GM21619 (cell line): Measurements from ENCODE around the gene NCKAP5.

Experiments
- ATAC-seq: cut with Tn5 transposase; IDR thresholded peaks from one replicate; pipeline ENCODE4 v1.9.1; 2021; ENCODE audit not compliant: unreplicated experiment

The NCKAP5 gene

DNA sequence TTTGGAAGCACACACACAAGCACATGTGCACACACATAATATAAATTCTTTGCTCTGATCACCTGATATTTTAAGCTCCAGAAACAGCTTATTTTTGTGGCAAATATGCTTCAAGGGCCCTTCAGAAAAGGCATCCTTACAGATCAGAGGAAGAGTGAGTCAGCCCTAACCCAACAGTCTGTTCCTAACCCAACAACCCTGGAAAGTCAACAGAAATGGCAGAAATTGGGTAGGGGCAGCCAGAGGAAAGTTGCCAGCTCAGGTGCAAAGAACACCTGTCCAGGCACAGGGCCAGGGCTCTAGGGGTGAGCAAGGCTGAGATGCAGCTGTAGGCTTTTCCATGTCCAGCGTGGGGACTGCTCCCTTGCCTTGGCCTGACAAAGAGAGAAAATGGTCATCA is 6.4 kb upstream of the NCKAP5 start:
- ATAC-seq: no peak

DNA sequence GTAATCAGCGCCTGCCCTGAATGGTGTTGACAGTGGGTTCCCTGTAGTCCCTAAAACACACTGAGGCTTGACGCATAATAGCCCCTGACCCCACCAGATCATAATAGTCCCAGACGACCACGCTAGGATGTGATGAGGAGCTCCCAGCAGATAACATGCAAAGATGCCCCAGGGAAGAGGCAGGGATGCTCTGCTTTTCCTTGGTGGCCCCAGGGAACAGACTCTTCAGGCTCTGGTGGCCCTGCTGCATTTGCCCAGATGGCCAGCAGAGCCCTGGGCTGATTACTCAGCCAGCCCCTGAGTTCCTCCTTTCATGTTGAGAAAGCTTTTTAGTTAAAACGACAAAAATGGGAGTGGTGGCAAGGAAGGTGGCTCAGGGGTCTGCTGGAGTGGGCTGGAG is 5.9 kb upstream of the NCKAP5 start:
- ATAC-seq: no peak

DNA sequence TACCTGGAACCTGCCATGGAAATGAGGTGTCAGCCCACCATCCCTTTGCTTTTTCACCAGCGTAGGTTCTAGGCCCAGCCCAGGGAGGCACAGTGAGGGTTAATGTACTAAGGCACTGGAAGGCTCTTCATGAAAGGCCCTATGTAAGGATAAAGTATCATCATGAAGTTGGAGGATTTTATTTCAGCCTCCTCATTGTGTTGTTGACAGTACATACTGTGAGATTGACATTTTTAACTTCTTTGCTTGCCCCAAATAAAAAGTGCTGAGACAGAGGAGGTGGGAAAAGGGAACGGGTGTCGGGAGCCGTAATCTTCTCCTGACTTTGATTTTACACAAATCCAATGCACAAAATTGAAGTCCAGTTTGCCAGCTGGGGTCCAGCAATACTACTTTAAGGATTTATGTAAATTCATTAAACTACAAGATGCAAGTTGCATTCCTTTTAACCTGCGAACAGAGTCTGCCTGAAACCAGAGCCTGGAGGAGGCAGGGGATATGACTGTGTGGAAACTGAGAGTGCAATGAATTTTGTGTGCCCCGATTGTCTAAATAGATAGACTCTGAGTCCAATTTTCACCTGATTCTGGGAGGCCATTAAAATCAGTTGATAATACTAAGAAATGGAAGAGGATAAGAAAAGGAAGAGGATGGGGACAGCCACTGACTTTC is 5.4 kb upstream of the NCKAP5 start:
- ATAC-seq: no peak

DNA sequence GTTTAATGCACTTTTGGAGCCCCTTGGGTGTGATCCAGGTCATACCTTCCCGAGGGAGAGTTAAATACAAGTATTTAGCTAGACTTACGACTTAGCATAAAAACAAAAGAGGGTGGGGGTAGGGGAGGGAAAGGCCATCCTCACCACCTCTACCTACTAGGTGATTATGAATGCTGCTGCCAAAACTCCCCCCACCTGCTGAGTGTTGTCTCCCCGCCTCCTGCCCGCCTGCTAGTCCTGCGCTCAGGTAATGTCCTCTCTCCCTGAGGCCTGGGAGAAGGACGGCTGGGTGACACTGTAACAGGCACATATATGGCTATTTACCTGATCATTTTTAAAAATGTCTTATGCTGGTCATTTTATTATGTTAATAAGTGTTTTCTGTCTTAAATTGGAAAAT is 3.0 kb upstream of the NCKAP5 start:
- ATAC-seq: no peak

DNA sequence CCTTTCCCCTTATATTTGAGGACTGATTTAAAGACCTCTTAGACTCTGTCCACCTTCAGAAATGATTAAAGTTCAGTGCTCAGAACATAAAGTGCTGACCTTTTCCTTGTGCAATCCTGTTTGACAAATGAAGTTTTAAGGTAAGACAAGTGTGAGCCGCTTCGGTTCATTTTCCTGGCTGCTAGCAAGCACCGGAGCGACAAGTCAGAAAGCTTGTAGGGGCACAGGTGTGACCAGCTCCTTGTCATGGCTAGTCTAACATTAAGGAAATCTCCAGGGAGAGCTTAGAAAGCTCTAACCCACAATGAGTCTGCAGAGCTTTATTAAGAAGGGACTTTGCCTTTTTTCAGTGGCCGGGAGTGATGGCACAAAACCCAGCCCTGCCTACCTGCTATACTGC is 2.3 kb upstream of the NCKAP5 start:
- ATAC-seq: no peak

DNA sequence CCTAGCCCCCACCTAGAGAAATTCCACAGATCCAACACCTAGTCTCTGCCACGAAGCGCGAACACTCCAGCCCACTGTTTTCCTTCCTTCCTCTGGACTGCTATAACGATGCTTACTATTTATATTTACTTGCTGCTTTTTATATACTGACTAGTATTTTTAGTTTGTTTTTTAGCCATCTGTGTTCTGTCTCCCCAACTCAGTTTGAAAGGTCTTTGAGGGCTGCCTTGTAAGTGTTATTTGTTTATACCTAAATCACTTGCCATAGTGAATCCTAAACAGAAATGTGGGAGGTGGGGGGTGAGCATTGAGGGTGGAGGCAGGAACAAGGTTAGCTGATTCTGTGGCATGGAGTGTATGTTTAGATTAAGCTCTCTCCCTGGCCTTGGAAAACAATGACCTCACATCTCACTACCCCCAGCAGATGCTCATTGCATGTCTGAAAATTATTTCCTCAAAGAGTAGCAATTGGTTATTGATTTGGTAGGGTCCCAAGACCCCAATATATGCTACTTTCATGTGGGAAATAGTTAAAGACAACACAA is 1.1 kb upstream of the NCKAP5 start:
- ATAC-seq: no peak

DNA sequence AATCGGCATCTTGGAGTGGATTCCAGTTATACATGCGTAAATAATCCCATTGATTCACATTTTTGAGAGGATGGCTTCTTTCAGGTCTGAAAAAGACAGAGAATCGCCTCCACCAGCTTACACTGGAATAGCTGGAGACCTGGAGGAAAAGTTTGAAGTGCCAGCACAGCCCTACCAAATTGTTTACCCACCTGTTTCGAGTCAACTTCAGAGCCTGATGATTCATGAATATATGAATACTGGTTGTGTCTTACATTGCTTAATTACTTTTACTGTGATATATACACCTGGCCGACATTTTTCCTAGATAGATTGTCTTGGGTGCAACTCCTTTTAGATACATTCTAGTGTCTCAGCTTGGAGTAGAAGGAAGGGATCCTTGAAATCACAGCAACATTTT is 335 bp upstream of the NCKAP5 start:
- no peak for ATAC-seq

DNA sequence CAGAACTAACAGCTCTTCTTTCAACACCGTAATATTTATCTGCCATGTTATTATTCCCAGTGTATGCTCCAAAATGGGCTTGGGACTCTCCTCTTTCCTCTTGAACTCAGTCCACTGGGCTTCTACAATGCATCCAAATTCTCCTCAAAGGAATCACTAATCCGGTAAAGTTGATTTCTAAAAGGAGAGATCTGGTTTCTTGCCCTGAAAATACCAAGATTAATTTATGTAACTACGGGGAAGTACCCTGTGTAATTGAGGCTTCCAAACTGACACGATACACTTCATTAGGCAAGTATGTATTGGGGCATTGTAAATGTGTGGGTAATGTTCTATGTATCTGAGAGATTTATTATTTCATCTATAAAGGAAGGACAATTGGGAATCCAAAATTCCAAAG is 5.7 kb downstream of the NCKAP5 start:
- no peak for ATAC-seq

DNA sequence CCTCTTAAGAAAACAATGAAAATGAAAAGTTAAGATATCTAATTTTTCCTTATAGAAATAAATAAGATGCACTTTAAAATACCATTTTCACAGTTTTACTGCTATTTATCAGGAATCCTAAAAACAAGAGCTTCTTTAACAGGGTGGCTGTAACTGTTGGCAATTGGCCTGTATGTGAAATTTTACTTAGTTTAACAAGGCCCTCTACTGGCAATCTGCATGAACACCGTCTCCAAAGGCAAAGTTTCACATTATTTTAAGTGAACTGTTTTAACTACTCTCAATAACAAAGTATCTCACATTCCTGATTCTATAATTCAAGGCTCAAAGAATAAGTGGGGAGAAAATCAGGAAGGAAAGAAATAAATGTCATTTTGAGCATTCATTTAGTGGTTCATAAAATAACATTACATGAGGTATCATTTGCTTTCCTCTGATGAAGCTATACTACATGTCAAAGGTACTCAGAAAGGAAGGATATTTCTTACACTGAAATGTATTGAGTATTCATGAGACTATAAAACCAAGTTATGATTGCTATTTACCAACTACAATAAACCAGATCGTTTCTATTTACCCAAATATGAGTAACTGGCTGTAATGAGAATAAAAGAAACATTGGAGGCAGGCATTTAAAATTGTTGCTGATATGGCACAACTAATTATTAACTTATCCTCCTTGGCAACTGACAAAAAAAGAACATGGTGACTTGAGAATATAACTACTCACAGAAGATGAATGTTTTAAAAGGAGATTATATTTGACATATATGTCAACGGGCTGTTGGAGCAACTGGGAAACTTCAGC is 7.0 kb downstream of the NCKAP5 start:
- ATAC-seq: peak; percentile 76

DNA sequence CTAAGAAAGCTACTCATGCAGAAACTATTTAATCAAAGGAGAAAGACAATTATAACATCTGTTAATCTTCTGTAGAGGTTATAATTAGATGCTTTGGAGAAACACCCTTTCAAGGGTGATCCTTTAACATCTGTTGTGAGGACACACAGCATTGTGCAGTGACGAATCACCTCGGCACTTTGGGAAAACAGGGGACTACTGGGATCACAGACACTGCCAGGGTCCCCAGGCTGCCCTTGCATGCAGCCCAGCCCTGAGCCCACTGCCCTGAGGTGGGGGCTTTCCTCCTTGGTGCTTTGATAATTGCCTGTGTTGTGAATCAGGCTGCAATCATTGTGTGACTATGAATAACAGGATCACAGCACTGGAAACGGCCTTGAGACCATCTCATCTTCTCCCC is 10.6 kb downstream of the NCKAP5 start:
- ATAC-seq: no peak

DNA sequence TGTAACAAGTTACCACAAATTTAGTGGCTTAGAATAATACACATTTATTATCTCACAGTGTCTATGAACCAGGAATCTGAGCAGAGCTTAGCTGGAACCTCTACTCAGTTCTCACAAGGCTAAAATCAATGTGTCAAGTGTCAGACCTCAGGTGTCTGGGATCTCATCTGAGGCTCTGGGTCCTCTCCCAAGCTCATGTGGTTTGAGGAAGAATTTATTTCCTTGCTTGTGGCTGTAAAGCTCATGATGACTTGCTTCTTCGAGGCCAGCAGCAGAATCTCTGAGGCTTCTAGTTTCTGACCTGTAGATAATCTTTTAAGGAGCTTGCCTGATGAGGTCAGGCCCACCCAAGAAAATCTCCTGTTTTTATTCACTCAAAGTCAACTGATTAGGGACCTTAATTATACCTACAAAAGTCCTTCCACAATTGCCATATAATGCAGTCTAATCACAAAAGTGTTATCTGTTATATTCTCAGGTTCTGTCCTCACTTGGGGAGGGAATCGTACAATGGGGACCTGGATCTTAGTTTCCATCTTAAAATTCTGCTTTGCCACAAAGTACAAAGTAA is 14.3 kb downstream of the NCKAP5 start:
- ATAC-seq: no peak

DNA sequence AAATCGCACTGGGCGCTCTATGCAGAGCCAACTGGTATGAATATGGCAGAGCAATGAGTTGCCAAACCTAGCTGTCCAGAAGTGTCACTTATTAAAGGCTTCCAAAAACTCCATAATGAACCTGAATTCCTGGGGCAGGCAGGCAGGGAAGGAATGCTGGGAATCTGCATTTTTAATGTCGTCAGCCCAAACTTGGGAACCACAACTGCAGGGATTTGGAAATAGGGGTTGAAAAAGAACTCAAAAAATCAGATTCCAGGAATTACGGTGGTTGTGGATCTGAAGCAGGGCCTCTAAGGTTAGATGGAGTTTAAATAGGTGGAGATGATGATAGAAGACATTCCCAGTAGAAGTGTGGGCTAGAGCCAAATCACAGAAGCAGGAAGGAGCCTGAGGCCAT is 15.0 kb downstream of the NCKAP5 start:
- no peak for ATAC-seq

DNA sequence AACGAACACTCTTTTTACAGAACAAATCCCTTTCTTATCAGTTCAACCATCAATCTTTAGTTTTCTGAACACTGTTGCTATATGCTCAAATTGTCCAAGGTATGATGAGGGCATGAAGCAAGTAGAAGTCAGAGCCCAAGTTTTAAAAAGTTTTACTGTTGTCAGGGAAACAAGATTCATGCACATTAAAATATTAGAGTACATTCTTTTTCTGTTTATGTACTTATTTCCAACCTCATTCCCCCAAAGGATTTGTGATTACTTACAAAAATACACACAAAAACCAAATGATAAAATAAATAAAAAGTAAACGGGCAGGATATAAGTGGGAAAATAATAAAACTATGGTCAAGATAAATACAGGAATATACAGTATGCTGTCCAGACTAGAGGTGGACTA is 15.4 kb downstream of the NCKAP5 start:
- no peak for ATAC-seq

DNA sequence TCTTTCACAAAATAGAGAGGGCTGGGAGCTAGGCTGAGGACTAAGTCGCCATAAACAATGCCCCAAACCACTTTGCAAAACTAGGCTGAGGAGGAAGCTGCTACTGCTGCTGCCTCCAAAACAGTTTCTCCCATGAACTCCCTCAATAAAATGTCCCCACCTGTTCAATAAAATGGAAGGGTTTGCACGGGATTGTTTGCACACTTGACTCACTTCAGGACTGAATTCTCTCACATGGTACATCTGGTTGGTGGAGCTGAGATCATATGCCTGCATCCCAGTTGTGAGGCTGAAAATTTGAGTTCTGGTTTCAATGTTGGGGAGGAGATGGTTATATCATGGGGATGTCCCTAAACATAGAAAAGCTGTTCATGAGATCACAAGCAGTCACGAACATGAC is 26.5 kb downstream of the NCKAP5 start:
- no peak for ATAC-seq

DNA sequence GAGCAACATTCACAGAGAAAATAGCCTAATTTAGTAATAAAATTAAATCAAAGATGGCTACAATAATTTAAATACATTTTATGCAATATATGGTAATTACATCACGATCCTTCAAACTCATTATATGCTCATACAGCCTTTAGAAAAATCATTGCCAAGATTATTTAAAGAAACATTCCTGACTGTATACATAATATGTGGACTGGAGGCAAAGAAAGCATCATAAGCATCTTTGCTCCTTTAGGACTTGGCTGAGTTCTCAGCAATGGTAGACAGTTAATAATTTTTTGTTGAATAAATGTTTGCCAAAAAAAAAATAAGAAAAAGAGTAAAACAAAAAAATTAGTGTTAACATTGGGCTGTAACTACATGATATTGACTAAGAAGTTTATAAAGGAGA is 26.9 kb downstream of the NCKAP5 start:
- no peak for ATAC-seq

DNA sequence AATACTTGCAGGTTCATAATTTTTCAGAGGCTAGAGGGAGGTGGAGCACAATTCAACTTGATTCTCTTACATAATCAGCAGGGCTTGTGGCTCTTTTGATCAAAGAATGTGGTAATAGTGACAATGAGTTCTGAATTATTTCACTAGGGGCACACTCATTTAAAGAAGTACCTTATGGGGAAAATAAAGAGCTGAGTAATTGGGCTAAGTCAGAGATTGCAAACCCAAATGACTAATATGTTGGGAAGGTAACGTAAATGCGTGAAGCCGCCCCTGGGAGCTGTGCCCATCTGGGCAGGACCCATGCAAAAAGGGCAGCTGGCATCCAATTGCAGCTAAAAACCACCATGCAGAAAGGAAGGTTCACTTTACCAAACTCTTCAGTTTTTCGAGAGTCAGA is 35.3 kb downstream of the NCKAP5 start:
- ATAC-seq: no peak

DNA sequence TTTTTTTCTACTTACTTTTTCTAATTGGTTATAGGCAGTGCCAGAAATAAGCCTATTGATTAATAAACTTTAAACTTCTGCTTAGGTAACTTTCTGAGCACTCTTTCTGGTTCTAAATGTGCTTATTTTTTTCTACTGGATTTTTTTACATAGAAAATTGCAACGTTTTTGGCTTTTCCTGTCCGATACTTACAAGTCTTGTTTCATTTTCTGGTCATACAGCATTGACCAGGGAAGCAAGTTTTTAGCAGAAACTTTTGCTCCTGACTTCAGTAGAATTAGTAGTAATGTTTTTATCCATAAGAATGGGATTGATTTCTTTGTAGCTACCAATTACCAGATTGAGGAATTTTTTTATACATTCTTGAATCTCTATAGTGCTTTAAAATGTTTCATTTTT is 36.9 kb downstream of the NCKAP5 start:
- no peak for ATAC-seq

DNA sequence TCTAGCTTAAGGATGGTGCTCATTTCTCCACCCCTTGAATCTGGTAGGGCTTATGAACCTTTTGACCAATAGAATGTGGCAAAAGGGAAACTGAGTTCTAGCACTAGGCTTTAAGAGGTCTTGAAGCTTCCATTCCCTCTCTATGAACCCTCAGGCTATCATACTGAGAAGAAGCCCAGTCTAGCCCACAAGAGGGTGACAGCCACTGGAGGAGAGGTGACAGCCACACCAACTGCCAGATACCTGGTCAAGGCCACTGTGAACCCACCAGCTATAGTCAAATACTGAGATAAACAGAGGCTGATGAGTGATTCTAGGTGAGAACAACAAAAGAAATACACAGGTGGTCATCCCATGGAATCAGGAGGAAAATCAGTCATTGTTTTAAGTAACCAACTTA is 37.6 kb downstream of the NCKAP5 start:
- ATAC-seq: no peak

DNA sequence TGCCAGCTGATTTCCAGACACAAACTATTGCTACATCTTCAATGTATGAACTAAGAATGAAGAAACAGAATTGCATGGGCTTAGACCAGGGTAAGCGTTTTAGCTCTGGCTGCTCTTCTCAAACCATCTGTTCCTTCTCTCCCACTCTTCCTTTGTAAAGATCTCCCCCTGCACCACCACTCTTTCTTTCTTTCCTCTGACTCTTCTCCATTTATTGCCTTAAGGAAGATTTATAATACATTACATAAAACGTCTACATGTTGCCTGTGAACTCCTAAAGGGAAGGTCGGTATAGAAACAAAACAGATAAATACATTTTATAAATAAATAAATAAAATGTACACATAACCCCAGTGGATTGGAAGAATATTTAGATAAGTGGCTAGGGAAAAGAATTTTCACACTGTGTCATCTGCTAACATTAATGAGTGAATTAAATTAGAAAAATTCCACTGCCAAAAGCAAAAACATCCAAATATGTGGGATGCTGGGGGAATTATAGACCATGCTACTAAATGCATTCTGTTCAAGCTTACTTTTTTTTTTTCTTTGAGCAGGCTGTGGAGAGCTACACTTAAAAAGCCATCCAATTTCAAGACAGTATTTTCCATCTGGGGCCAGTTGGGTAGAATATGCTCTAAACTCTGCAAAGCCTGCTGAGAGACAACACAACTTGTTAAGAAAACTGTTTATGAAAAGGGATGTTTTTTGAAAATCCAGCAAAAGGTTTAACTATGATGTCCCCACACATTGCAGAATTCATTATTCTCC is 41.5 kb downstream of the NCKAP5 start:
- no peak for ATAC-seq

DNA sequence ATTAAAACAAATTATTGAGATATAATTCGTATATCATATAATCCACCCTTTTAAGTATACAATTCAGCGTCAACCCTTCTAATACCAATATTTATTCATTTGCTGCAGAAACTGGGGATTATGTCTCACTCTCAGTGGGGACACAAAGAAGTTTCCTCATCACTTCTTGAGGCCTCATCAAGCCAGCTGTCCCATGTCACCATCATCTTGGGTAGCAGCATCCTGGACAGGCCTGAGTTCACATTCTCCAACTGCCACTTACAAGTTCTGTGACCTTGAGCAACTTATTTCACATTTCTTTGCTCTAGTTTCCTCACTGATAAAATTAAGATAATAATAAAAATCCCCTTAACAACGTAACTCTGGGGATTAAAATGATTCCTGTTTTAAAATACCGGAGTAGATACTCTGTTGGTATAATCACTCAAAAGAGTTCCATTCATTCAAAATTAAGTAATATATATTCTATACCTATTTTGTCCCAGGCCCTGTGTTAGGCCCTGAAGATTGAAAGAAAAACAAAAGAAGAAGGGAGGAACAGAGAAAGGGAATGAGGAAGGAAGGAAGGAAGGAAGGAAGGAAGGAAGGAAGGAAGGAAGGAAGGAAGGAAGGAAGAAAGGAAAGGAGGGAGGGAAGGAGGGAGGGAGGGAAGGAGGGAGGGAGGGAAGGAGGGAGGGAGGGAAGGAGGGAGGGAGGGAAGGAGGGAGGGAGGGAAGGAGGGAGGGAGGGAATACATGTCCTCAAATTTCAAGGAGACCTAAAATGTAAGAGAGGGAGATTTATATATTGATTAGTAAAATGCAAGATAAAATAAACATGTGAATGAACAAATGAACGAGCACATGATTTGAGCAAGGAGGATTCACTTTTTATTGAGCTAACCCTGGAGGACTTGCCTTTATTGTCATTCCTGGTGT is 42.4 kb downstream of the NCKAP5 start:
- ATAC-seq: no peak
